Measurements from ENCODE around the gene F11R.
"Not testable (repeated sequence)": the region's sequence is repeated elsewhere in the genome, so short reads cannot be mapped to it uniquely, and the experiment has no call there.

The F11R gene

DNA sequence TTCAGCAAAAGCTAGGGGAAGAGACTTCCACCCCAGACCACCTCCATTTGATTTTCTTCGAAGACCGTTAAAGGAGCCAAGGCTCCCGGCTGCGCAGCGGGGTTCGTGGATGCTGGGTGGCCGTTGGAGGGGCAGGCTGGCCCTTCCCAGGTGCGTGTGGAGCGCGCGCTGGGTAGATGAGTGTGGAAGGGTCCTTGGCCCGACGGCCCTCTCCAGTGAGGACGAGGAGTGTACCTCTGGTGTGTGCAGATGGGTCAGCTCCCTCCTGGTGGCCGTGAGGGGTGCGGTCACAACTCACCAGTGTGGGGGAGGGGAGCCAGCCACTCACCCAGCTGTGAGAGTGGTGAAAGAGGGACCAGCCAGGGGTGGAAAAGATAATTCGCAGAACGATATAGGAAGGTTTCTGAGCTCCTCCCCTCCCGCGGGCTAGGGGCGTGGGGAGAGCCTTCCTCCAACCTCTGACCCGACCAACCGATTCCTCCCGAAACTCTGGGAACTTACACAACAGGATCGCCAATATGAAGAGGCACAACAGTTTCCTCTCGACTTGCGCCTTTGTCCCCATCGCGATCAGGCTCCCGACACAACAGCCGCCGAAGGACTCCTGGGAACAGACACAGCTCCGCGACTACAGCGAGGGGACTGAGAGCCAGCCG is at the start of gene F11R:
Gene F11R (minus strand): TSS at position 644 of the 656 bp plus-strand sequence. CDS start 79 bp downstream, at position 565.
- no peak for DNase-seq (ENCODE audit: extremely low read depth in 1 of 2, low read depth in 1 of 2)

DNA sequence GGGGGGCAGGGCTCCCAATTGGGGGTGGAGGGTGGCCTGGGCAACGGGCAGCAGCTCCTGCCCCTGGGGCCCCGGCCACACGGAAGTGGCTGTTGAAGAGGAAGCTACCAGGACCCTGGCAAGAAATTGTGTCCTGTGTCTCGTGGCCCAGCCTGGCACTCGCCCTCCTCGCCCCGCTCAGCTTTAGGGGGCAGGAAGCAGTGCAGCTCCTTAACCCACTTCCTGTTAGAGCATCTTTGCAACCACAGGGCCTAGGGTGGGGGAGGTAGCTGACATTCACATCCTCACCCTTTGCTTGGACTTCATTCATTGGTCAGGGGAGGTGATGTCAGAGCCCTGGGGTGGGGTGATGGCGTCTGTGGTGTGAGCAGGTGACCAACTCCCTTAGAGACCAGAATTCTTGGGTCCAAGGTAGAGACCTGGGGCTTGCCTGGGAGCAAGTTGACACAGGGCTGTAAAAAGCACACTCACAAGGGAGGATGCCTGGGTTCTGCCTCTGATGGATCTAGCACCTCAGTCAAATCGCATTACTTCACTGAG is 48.8 kb upstream of the F11R start, which contains the start of gene ARHGAP30:
Gene ARHGAP30 (minus strand): TSS at position 161 of the 540 bp plus-strand sequence. CDS start 267 bp downstream, outside the sequence.
- DNase-seq (ENCODE audit: extremely low read depth in 1 of 2, low read depth in 1 of 2) = peak; percentile 72 to 91

DNA sequence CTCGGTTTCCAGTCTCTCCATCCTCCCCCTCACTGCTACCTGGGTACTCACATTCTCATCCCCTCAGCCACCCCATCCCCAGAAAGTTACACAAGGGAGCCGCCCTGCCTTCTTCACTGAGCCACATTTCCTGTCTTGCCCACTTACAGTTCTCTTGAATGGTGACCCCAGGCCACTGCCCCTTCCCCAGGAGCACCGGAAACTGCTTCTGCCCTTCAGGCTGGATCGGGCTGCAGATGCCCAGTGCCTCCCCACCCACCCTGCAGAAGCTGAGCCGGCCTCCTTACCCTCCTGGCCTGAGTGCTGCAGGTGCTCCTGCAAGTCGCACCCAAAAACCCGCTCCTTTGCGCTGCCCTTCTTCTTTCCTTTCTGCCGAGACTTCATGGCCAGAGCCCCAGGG is 48.3 kb upstream of the F11R start:
- DNase-seq (ENCODE audit: extremely low read depth in 1 of 2, low read depth in 1 of 2) = no peak

DNA sequence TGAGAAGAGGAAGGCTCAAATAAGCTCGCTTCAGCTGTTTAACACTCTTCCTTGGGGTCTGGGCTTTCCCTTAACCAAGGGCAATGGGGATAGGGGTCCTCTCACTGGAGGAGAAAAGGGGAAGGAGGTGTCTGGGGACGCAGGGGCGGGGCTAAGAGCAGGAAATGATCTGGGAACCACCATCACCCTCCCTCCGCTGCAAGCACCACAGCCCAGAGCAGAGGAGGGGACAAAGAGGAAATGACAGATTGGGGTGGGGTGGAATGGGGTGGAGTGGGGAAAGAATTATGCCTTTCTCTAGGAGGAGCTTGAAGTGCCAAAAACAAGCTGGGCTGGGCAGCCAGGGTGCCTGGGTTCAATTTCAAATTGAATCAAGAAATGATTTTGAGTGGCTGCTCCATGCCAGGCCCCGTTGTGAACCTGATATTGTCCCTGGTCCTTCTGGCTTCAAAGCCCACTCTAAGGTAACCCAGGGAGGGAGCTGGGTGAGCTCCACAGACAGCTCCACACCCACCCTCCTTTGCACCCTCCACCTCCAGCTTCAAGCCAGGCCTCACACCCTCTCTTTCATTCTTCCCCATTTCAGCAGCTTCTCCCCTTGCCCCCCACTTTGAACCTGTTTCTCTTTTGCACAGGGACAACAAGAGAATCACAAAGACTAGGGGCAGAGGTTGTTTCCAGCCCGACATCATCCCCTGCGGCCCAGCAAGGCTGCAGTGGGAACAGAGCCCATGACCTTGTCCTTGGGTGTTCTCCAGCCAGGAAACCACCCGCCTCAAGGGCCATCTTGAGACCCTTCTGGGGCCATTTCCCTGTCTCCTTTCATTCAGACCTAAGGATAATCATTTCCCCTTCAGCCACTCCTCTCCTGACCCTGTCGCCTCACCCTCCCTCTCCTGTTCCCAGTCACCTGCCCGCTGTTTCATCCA is 47.6 kb upstream of the F11R start:
- DNase-seq (ENCODE audit: extremely low read depth in 1 of 2, low read depth in 1 of 2) = peak; percentile 65 to 83

DNA sequence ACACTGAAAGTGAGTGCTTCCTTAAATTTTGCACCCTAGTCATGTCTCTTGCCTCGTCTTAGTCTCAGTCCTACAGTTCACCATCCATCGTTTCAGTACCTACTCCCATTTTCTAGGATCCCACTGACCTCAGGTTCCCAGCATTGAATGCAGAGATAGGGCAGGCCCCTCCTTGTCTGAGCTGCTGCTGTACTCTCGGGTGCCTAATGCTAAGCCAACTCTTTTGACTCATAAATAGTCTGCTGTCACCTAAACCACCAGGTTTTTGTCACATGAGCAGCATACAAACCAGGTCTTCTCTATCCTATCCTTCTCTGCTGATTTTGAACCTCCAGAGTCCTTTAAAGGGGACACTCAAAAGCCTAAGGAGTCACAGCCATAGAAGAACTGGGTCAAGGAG is 45.7 kb upstream of the F11R start:
- no peak for DNase-seq (ENCODE audit: extremely low read depth in 1 of 2, low read depth in 1 of 2)

DNA sequence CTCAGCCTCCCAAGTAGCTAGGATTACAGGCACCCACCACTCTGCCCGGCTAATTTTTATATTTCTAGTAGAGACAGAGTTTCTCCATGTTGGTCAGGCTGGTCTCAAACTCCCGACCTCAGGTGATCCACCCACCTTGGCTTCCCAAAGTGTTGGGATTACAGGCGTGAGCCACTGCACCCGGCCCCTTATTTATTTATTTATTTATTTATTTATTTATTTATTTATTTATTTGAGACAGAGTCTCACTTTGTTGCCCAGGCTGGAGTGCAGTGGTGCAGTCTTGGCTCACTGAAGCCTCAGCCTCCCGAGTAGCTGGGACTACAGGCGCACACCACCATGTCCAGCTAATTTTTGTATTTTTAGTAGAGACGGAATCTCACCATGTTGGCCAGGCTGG is 44.7 kb upstream of the F11R start:
- DNase-seq (ENCODE audit: extremely low read depth in 1 of 2, low read depth in 1 of 2) = not testable (repeated sequence)

DNA sequence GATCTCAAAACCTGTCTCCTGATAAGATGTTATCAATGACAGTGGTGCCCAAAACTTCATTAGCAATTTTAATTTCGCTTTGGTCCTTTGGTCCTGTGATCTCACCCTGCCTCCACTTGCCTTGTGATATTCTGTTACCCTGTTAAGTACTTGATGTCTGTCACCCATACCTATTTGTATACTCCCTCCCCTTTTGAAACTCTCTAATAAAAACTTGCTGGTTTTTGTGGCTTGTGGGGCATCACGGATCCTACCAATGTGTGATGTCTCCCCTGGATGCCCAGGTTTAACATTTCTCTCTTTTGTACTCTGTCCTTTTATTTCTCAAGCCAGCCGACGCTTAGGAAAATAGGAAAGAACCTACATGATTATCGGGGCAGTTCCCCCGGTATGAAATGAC is 43.0 kb upstream of the F11R start:
- DNase-seq (ENCODE audit: extremely low read depth in 1 of 2, low read depth in 1 of 2) = not testable (repeated sequence)

DNA sequence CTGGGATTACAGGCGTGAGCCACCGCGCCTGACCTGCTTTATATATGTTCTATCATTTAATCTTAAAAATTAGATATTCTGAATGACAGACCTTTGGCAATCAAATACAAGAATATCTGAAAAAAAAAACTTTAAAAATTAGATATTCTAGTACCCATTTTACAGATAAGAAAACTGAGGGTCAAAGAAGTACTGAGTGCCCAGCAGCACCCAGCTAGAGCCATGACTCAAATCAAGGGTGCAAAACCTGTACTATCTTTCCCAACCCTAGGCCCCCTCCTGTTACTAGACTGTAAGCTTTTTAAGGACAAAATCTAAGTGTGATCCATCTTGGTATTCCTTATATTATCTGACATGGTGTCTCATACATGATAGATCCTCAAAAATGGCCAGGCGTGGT is 40.5 kb upstream of the F11R start:
- no peak for DNase-seq (ENCODE audit: extremely low read depth in 1 of 2, low read depth in 1 of 2)

DNA sequence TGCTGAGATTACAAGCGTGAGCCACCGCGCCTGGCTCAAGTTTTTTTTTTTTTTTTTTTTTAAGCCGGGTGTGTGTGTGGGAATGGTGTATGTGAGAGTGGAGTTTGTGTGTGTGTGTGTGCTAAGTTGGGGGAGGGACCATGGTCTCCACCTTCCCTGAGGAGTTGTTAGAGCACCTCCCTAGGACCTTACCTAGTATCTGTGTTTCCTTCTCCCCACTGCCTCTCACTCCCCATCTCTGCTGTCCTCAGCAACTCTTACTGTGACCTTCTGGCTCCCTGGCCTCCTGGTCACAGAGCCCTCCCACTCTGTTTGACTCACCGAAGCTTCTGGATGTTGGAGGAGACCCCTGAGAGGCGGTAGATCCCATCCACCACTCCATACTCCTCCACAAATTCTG is 38.3 kb upstream of the F11R start:
- DNase-seq (ENCODE audit: extremely low read depth in 1 of 2, low read depth in 1 of 2) = no peak

DNA sequence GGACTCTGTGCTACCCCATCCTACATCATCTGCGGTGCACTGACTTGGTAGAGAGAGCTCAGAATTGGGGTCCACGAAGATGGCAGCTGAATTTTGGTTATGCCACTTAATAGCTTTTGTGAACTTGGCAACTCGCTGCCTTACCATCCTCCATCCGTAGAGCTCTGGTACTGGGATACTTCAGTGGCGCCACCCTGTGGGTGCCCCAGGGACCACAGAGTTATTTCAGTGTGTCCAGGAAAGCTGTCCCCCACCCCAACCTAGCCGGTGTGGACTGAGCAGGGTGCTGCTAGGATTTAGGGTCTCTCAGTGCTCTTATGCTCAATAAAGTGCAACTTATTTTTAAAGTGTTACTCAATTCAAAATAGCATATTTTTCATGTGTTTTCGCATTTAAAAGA is 33.9 kb upstream of the F11R start:
- no peak for DNase-seq (ENCODE audit: extremely low read depth in 1 of 2, low read depth in 1 of 2)

DNA sequence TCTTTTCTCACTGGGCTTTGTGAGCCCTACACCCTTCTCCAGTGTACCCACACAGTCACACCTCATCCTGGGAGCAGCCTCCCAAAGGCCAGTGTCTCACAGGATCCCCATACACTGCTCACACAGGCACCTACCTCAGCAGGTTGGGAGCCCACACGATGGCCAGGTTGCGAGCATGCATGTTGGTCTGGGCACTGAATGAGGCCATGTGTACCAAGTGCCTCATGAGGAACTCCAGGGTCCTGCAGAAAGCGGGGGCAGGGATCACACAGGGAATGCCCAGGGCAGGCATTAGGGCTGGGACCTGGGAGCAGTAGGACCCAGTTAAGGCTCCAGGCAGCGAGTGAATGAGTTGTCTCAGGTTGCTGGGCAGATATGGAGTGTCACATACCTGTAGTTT is 33.3 kb upstream of the F11R start:
- DNase-seq (ENCODE audit: extremely low read depth in 1 of 2, low read depth in 1 of 2) = no peak

DNA sequence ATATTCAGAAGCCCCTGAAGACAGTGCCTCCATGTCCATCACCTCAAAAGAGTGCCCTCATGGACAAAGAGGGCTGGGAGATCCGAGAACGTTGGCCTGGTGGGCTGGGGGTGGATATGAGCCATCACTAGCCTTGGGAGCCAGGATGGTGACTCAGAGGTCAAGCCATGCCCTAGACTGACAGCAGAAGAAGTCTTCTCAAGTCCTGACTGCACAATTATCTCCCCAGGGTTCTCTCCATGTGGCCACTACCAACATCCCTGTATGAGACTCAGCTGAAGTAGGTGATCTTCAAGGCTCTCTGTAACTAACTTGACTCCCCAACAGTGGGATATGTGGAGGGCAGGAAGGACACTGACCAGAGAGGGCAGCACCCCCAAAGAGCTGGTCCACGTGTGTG is 31.9 kb upstream of the F11R start:
- DNase-seq (ENCODE audit: extremely low read depth in 1 of 2, low read depth in 1 of 2) = no peak

DNA sequence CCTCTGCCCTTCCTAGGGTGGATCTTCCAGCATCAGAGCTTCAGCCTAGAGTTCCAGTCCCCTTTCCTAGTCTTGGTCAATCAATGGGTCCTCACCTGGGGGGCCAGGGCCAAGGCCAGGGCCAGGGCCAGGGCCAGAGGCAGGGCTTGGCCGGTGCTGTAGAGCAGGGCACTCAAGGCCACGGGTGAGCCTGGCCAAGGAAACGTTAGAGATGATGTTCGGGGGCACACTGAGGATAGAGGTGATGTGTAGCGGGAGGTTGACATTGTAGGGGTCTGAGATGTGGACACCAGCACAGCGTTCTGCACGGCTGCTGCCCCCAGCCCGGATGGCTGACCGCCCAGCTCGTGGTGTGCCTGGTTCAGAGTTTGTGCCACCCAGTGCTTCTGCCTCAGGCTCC is 30.3 kb upstream of the F11R start:
- DNase-seq (ENCODE audit: extremely low read depth in 1 of 2, low read depth in 1 of 2) = no peak

DNA sequence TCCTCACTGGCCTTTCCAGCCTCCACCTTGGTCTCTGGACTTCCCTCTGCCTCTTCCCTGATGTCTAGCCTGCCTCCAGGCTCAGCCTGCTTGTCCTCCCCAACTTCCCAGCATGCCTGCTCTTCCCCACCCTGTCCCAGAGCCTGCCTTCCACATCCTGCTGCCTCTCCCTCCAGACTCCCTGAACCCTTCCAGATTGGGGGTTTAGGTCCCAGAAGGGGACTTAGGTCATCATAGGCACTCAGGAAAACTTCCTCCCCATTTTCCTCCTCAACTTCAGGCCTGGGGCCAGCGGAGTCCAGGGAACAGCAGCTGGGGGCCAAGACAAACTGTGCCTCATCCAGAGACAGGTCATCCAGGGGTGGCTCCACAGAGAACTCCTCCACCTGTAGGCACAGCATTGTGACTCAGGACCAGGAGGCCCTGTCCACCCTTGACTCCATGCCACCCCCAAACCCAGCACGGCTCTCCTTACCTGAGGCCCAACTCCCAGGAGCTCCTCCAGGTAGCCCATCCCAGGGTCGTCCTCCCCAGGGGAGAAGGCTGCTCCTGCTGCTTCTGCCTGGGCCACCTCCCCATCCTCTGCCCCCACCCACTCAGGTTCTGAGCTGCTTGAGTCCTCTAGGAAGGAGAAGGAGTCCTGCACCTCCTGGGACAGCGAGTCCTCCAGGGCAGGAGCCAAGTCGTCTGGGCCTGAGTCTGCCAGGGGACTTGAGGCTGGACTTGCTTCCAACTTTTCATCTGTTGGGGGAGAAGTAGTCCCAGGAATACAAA is 28.2 kb upstream of the F11R start:
- DNase-seq (ENCODE audit: extremely low read depth in 1 of 2, low read depth in 1 of 2) = no peak

DNA sequence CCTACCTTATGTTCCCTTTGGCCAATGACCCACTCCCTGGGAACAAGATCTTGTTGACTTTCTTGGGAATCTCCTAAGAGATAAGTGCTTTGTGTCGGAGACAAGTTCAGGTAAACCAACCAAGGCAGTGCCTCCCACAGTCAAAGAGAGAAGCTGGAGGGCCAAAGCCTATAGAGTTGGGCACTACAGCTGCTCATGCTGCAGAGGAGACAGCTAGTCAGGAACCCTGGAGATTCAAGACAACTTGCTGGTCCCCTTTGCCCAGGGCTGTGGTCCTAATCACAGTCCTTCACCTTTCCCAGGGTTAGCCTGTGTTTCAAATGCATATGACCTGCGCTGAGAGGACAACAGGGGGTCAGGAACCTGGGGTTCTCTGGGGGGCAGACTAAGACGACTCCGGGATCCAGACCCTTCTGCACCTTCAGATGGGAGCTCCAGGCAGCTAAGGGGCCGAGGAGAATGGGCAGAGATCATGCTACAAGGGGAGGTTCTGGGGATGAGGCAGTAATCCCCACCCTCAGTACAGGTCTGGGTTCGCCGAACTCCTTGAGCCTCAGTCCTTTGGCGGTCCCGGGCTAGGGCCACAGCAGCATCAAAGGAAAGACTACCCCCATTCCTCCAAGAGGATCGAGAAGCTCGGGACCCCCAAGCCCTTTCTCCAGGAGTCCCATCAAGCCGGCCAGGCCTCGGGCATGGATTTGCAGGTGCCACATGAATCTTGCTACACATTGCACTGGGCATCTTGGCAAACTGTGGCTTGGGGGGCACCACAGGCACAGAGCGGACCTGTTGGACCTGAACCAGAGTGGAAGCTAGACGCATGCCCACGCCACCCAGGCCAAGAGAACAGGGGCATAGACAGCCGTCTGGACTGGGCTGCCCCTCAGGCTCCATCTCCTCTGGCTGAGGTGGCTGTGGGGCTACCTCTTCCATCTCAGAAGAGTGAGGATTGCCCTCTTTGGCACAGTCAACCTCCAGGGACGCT is 26.8 kb upstream of the F11R start:
- no peak for DNase-seq (ENCODE audit: extremely low read depth in 1 of 2, low read depth in 1 of 2)

DNA sequence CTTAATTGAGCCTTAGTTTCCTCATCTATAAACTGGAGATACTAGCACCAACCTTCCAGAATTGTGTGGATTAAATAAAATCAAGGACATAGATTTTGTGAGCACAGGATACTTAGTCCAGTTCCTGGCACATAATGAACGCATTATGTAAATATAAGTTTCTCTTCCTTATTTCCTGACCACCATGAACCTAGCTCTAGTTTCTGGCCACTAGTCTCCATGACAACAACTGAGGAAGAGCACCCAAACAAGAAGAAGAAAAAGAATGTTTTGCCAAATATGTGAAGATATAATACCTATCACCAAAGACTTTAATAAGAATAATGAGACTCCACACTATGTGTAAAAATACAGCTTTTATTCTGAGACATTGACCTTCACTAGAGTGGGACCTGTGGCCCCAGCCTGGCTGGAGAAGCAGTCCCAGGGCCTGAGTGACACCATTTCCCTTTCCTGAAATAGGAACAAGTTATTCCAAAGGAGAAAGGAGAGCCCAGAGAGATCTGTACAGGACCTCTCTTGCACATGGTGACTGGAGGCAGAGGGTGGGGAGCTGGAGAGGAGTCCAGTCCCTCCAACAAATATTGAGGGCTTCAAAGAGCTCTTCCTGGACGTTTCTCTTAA is 25.8 kb upstream of the F11R start:
- DNase-seq (ENCODE audit: extremely low read depth in 1 of 2, low read depth in 1 of 2) = no peak

DNA sequence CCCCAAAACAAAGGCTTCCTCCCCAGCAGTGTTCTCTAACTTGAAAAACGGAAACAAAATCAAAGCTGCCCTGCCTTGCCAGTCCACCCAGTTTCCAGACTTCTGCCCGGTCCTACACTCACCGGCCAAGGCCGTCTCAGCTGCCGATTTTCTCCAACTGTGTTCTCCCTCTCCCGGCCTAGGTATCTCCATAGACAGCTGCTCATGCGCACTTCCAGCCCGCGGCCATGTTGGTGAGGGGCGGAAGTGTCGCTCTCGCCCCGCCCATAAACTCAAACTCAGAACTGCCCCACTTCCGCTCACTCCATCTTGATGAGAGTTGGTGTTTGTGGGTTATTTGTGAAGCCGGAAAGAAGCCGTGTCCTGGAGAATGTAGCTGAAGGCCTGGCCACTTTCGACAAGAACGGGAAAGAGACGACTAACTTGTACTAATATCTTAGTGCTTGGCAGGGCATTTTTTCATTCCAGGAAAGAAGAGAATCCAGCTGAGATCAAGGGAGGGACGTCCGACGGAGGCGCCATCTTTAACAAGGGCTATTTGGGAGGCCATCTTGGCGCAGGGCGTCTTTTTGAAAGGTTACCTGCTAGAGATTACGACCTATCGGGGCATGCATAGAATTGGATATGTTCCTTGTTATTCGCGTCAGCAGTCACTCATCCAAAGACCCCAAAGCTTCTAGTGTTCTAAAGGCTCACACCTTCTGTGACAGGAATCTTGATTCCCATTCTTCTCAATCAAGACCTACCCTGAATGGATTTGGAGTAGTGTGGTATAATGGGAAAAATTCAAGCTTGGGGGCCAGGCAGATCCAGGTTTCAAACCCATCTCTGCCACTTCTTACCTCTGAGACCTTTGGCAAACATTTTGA is 25.0 kb upstream of the F11R start, which contains the start of gene USF1:
Gene USF1 (minus strand): TSS at position 242 of the 869 bp plus-strand sequence. CDS start 2,702 bp downstream, outside the sequence.
- peak; percentile 81 to 84 for DNase-seq (ENCODE audit: extremely low read depth in 1 of 2, low read depth in 1 of 2)

Data from stimulated activated CD8-positive, alpha-beta memory T cell treated with anti-CD3 and anti-CD28 coated beads, Interleukin-7, amount 100 ng/mL, for 48 hours (primary cell).